HepG2 (cell line): ENCODE measurements around the gene KCNN2.

ENCODE experiments used
- MXI1 ChIP-seq: IDR thresholded peaks from 3 replicates; pipeline ENCODE4 v1.6.1; 2012; ENCODE audit warnings: low read depth, low read length, inconsistent platforms, borderline replicate concordance
- NR1H2 ChIP-seq: sonication (generic); formaldehyde crosslinking; IDR thresholded peaks from 2 replicates; pipeline ENCODE4 v1.8.1; 2022; ENCODE audit warnings: low read depth, missing genetic modification reagents, borderline replicate concordance
- REST ChIP-seq, 2 experiments: IDR thresholded peaks; 2 replicates each; pipeline ENCODE4 v1.6.1; 2011 to 2012; ENCODE audit warnings: low read length in 2 of 2, borderline replicate concordance in 1 of 2, low read depth in 1 of 2, mild to moderate bottlenecking in 1 of 2, moderate library complexity in 1 of 2
- TARDBP ChIP-seq: sonication (generic); formaldehyde crosslinking; IDR thresholded peaks from 2 replicates; pipeline ENCODE4 v1.8.0; 2022; ENCODE audit warnings: mild to moderate bottlenecking, missing genetic modification reagents
- TOPORS ChIP-seq: sonication (generic); formaldehyde crosslinking; IDR thresholded peaks from 2 replicates; pipeline ENCODE4 v1.8.0; 2023; ENCODE audit warnings: mild to moderate bottlenecking, missing genetic modification reagents
- TF ChIP-seq, protein P1 (sequence below): sonication (generic); formaldehyde crosslinking; IDR thresholded peaks from 2 replicates; pipeline ENCODE4 v1.4.0; 2020; ENCODE audit warnings: missing genetic modification reagents

DNA sequence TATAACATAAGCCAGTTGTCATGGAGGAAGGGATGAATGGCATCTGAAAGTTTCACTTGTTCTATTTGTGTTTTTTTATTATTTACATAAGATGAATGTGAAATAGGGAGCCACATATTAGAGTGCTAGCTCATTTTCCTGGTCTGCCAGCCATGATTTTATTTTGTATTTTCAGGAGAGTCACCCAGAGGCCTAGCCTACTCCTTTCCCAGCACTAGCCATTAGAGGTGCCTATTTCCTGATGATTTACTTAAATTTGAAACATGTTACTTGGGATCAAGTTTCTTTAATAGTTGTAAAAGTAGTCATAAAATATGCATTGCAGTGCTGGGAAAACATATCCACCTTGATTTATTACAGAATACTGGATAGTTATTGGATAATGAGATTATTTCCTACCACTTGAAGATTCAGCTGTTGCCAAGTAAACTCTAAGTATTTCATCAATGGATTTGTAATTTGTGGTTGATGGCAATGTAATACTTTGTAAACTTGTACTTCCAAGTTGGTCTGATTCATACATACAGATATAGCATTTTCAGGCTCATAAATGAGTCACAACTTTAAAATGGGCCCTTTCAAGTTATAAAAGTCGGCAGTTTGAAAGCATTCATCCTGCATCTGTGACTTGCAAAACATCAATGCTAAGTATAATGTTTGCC, 50.8 kb downstream of the KCNN2 start:
- TF ChIP-seq TARDBP (CRISPR knock-in tag): no peak
- TF ChIP-seq REST (IDR thresholded peaks at IDR 0.05; ENCODE audit: borderline replicate concordance in 1 of 2, low read depth in 1 of 2, low read length in 2 of 2): no peak
- TF ChIP-seq, protein P1, sequence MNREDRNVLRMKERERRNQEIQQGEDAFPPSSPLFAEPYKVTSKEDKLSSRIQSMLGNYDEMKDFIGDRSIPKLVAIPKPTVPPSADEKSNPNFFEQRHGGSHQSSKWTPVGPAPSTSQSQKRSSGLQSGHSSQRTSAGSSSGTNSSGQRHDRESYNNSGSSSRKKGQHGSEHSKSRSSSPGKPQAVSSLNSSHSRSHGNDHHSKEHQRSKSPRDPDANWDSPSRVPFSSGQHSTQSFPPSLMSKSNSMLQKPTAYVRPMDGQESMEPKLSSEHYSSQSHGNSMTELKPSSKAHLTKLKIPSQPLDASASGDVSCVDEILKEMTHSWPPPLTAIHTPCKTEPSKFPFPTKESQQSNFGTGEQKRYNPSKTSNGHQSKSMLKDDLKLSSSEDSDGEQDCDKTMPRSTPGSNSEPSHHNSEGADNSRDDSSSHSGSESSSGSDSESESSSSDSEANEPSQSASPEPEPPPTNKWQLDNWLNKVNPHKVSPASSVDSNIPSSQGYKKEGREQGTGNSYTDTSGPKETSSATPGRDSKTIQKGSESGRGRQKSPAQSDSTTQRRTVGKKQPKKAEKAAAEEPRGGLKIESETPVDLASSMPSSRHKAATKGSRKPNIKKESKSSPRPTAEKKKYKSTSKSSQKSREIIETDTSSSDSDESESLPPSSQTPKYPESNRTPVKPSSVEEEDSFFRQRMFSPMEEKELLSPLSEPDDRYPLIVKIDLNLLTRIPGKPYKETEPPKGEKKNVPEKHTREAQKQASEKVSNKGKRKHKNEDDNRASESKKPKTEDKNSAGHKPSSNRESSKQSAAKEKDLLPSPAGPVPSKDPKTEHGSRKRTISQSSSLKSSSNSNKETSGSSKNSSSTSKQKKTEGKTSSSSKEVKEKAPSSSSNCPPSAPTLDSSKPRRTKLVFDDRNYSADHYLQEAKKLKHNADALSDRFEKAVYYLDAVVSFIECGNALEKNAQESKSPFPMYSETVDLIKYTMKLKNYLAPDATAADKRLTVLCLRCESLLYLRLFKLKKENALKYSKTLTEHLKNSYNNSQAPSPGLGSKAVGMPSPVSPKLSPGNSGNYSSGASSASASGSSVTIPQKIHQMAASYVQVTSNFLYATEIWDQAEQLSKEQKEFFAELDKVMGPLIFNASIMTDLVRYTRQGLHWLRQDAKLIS (CRISPR knock-in tag): no peak
- no peak for TF ChIP-seq MXI1
- no peak for TF ChIP-seq NR1H2
- TF ChIP-seq TOPORS: no peak
